Mammary epithelial cell (primary cell): ENCODE measurements around the gene CHCHD1.

Experiments
- EZH2 ChIP-seq: IDR thresholded peaks from 2 replicates; pipeline ENCODE4 v1.6.1; 2012; ENCODE audit warnings: low read length, inconsistent platforms, borderline replicate concordance
- TF ChIP-seq, protein P1 (sequence below), 2 donors: IDR thresholded peaks in 1 of 2; conservative IDR thresholded peaks in 1 of 2; 2 replicates each; pipeline ENCODE4 v1.5.1; 2011 to 2012; ENCODE audit warnings: inconsistent platforms in 2 of 2, low read length in 2 of 2, mild to moderate bottlenecking in 2 of 2, control low read depth in 1 of 2, low read depth in 1 of 2; ENCODE audit not compliant: insufficient read depth in 1 of 2; ENCODE audit errors: extremely low read depth in 1 of 2

DNA sequence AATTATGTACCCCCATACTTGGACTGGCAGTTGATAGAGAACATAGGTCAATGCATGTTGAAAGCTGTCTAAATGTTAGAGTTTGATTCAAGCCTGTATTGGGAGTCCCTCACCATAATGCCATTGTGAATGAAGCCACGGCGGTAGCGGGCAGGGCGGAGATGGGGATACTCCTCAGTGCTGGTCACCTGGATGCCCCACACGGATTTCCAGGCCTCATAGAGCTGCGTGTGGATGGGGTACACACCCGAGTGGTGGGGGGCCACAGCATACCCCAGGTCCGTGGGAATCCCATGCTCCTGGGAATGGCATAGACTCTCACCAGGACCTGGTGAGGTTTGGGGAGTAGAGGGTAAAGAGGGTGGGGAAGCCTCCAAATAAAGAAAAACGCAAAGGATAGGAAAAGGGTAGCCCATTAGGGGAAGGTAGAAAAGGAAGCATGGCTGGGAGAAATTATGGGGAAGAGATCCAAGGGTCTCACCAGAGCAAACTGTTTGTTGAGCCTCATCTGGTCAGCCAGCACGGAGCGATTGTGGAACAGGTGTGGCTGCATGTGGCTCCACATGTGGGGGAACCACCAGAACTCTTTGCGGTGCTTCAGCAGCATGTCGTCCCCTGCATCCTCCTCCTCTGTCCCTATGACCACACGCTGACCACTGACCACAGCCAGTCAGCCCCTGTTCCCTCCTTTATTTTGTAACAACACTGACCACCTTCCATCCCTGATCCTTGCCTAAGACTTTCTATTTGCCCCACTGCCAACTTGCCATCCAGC lies 24.5 kb downstream of the CHCHD1 start:
- TF ChIP-seq, protein P1, sequence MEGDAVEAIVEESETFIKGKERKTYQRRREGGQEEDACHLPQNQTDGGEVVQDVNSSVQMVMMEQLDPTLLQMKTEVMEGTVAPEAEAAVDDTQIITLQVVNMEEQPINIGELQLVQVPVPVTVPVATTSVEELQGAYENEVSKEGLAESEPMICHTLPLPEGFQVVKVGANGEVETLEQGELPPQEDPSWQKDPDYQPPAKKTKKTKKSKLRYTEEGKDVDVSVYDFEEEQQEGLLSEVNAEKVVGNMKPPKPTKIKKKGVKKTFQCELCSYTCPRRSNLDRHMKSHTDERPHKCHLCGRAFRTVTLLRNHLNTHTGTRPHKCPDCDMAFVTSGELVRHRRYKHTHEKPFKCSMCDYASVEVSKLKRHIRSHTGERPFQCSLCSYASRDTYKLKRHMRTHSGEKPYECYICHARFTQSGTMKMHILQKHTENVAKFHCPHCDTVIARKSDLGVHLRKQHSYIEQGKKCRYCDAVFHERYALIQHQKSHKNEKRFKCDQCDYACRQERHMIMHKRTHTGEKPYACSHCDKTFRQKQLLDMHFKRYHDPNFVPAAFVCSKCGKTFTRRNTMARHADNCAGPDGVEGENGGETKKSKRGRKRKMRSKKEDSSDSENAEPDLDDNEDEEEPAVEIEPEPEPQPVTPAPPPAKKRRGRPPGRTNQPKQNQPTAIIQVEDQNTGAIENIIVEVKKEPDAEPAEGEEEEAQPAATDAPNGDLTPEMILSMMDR (conservative IDR thresholded peaks at IDR 0.05 in 1 of 2, IDR thresholded peaks at IDR 0.05 in 1 of 2; ENCODE audit: extremely low read depth in 1 of 2, insufficient read depth in 1 of 2, low read depth in 1 of 2, low read length in 2 of 2), result no peak
- TF ChIP-seq EZH2, result no peak
